Neural progenitor cell (in vitro differentiated cells): ENCODE data around the gene NKD2. TPM values are rescaled to one million over a fixed set of nuclear protein-coding genes. Genes with fewer than 3 reads are reported as not detected.

Source experiments
- DNase-seq: peaks from one replicate; pipeline ENCODE4 v3.0.0-alpha.2; 2016; ENCODE audit warnings: low spot score
- H2AFZ ChIP-seq: fragments of 200-600 bp; sonication (generic); replicated peaks from 2 replicates; pipeline ENCODE4 v1.6.1; 2016; ENCODE audit warnings: antibody characterized with exemption
- H3F3A ChIP-seq: fragments of 200-600 bp; sonication (generic); 2 replicates; pipeline ENCODE4 v1.6.1; 2016; ENCODE audit warnings: antibody characterized with exemption, low read depth
- H3K27ac ChIP-seq: fragments of 200-600 bp; sonication (generic); 2 replicates; pipeline ENCODE4 v1.5.1; 2016; ENCODE audit warnings: mild to moderate bottlenecking
- H3K27me3 ChIP-seq: fragments of 200-600 bp; sonication (generic); 2 replicates; pipeline ENCODE4 v1.6.1; 2016; ENCODE audit warnings: mild to moderate bottlenecking, moderate library complexity
- H3K36me3 ChIP-seq: fragments of 200-600 bp; sonication (generic); 2 replicates; pipeline ENCODE4 v1.5.1; 2016
- H3K4me1 ChIP-seq: fragments of 200-600 bp; sonication (generic); 2 replicates; pipeline ENCODE4 v1.6.1; 2016; ENCODE audit warnings: mixed run types
- H3K4me2 ChIP-seq: fragments of 200-600 bp; sonication (generic); 2 replicates; pipeline ENCODE4 v1.6.1; 2016
- H3K4me3 ChIP-seq: fragments of 200-600 bp; sonication (generic); 2 replicates; pipeline ENCODE4 v1.5.1; 2016
- H3K79me2 ChIP-seq: fragments of 200-600 bp; sonication (generic); 2 replicates; pipeline ENCODE4 v1.6.1; 2016; ENCODE audit warnings: low read depth
- H3K9ac ChIP-seq: fragments of 200-600 bp; sonication (generic); 2 replicates; pipeline ENCODE4 v1.6.1; 2016
- H3K9me3 ChIP-seq: fragments of 200-600 bp; sonication (generic); 2 replicates; pipeline ENCODE4 v1.5.1; 2016; ENCODE audit warnings: low read depth
- H4K20me1 ChIP-seq: fragments of 200-600 bp; sonication (generic); 2 replicates; pipeline ENCODE4 v1.6.1; 2016; ENCODE audit warnings: low read depth
- H3K27ac Mint-ChIP-seq: 3 replicates; pipeline ENCODE4 v1.8.0; 2021; ENCODE audit warnings: mixed read lengths
- H3K27me3 Mint-ChIP-seq: 2 replicates; pipeline ENCODE4 v1.8.0; 2022; ENCODE audit warnings: low read depth, mild to moderate bottlenecking, inconsistent platforms, moderate library complexity, mixed read lengths; ENCODE audit not compliant: insufficient read depth
- H3K36me3 Mint-ChIP-seq: 3 replicates; pipeline ENCODE4 v1.8.0; 2021; ENCODE audit warnings: mixed read lengths
- H3K4me1 Mint-ChIP-seq: 3 replicates; pipeline ENCODE4 v1.8.0; 2021; ENCODE audit warnings: mixed read lengths
- H3K4me3 Mint-ChIP-seq: 3 replicates; pipeline ENCODE4 v1.8.0; 2021; ENCODE audit warnings: mild to moderate bottlenecking, moderate library complexity, mixed read lengths
- H3K9me3 Mint-ChIP-seq: 3 replicates; pipeline ENCODE4 v1.8.0; 2020; ENCODE audit warnings: mixed read lengths
- CTCF ChIP-seq: fragments of 200-600 bp; sonication (generic); IDR thresholded peaks from 2 replicates; pipeline ENCODE4 v1.5.1; 2017; ENCODE audit warnings: antibody characterized with exemption, mild to moderate bottlenecking
- EZH2 ChIP-seq: fragments of 200-600 bp; sonication (generic); IDR thresholded peaks from 2 replicates; pipeline ENCODE4 v1.6.1; 2017; ENCODE audit warnings: antibody characterized with exemption, mild to moderate bottlenecking, moderate library complexity
- EZH2phosphoT487 ChIP-seq: fragments of 200-600 bp; sonication (generic); IDR thresholded peaks from 2 replicates; pipeline ENCODE4 v1.6.1; 2017; ENCODE audit warnings: antibody characterized with exemption
- total RNA-seq: library from RNA; depleted of rRNA; stranded (reverse); fragments of >200 nt; gene quantifications from 2 replicates; pipeline ENCODE4 v1.2.3, GENCODE V29; 2015; ENCODE audit warnings: low replicate concordance

NKD2 gene
- total RNA-seq, 1 donor from 2014 or later, result 1.3 TPM

GRCh38 chr5:1037671-1038416, 29.2 kb downstream of the NKD2 start:
- DNase-seq, result no peak
- Histone ChIP-seq H2AFZ (no peak overlapping the region), H4K20me1 (no peaks in the 10 kb centered on the region), H3K36me3 (no peaks in the 10 kb centered on the region), H3K9me3 (no peaks in the 10 kb centered on the region), H3K27ac (no peak overlapping the region), H3K9ac (no peak overlapping the region), H3K4me2 (no peak overlapping the region), H3K79me2 (no peaks in the 10 kb centered on the region), H3F3A (no peaks in the 10 kb centered on the region), H3K4me1 (no peaks in the 10 kb centered on the region), H3K4me3 (no peak overlapping the region), H3K27me3 (no peaks in the 10 kb centered on the region)
- no peak overlapping the region for H3K4me3 Mint-ChIP-seq
- no peak overlapping the region for H3K27ac Mint-ChIP-seq
- TF ChIP-seq EZH2, result no peak
- no peak for TF ChIP-seq EZH2phosphoT487
- TF ChIP-seq CTCF, result no peak
- H3K27me3 Mint-ChIP-seq, result peaks cover 8% of the 10 kb centered on the region
- H3K9me3 Mint-ChIP-seq, result no peaks in the 10 kb centered on the region
- H3K36me3 Mint-ChIP-seq, result peaks cover 2% of the 10 kb centered on the region
- peaks cover 3% of the 10 kb centered on the region for H3K4me1 Mint-ChIP-seq

GRCh38 chr5:1038417-1039209, 30.0 kb downstream of the NKD2 start:
- Histone ChIP-seq H3K27me3 (no peaks in the 10 kb centered on the region), H3K79me2 (no peaks in the 10 kb centered on the region), H2AFZ (no peak overlapping the region), H3K9ac (no peak overlapping the region), H3K36me3 (no peaks in the 10 kb centered on the region), H3K4me2 (no peak overlapping the region), H3K9me3 (no peaks in the 10 kb centered on the region), H3F3A (no peaks in the 10 kb centered on the region), H3K4me3 (no peak overlapping the region), H3K27ac (no peak overlapping the region), H3K4me1 (no peaks in the 10 kb centered on the region), H4K20me1 (no peaks in the 10 kb centered on the region)
- no peak for DNase-seq
- H3K4me1 Mint-ChIP-seq, result peaks cover 3% of the 10 kb centered on the region
- H3K4me3 Mint-ChIP-seq, result no peak overlapping the region
- TF ChIP-seq EZH2, result no peak
- no peaks in the 10 kb centered on the region for H3K9me3 Mint-ChIP-seq
- no peak overlapping the region for H3K27ac Mint-ChIP-seq
- peaks cover 8% of the 10 kb centered on the region for H3K27me3 Mint-ChIP-seq
- H3K36me3 Mint-ChIP-seq, result peaks cover 2% of the 10 kb centered on the region

GRCh38 chr5:1039210-1039548, 30.6 kb downstream of the NKD2 start:
- Mint-ChIP-seq H3K36me3 (peaks cover 2% of the 10 kb centered on the region), H3K4me3 (no peak overlapping the region), H3K4me1 (peaks cover 3% of the 10 kb centered on the region), H3K9me3 (peaks cover under 1% of the 10 kb centered on the region), H3K27me3 (peaks cover 8% of the 10 kb centered on the region), H3K27ac (no peak overlapping the region)
- Histone ChIP-seq H4K20me1 (no peaks in the 10 kb centered on the region), H3K4me3 (no peak overlapping the region), H3K27me3 (no peaks in the 10 kb centered on the region), H3K36me3 (no peaks in the 10 kb centered on the region), H3K79me2 (no peaks in the 10 kb centered on the region), H3K9me3 (no peaks in the 10 kb centered on the region), H3K4me2 (no peak overlapping the region), H3K9ac (no peak overlapping the region), H2AFZ (no peak overlapping the region), H3K4me1 (no peaks in the 10 kb centered on the region), H3F3A (no peaks in the 10 kb centered on the region), H3K27ac (no peak overlapping the region)
- DNase-seq, result no peak
- no peak for TF ChIP-seq CTCF

GRCh38 chr5:1039706-1040260, 31.2 kb downstream of the NKD2 start:
- Histone ChIP-seq H3K9me3 (no peaks in the 10 kb centered on the region), H3K27ac (no peak overlapping the region), H3F3A (no peaks in the 10 kb centered on the region), H3K79me2 (no peaks in the 10 kb centered on the region), H3K4me2 (no peak overlapping the region), H3K27me3 (no peaks in the 10 kb centered on the region), H3K36me3 (no peaks in the 10 kb centered on the region), H4K20me1 (no peaks in the 10 kb centered on the region), H3K4me1 (no peaks in the 10 kb centered on the region), H2AFZ (no peak overlapping the region), H3K9ac (no peak overlapping the region), H3K4me3 (no peak overlapping the region)
- DNase-seq, result no peak
- TF ChIP-seq CTCF (no peak), EZH2phosphoT487 (no peak), EZH2 (no peak)
- Mint-ChIP-seq H3K27me3 (peaks cover 7% of the 10 kb centered on the region), H3K36me3 (peaks cover 2% of the 10 kb centered on the region), H3K4me1 (peaks cover 3% of the 10 kb centered on the region), H3K9me3 (peaks cover 6% of the 10 kb centered on the region), H3K4me3 (no peak overlapping the region), H3K27ac (no peak overlapping the region)
